HG03354 (cell line): ENCODE measurements around the gene MYO18A.
"Not testable (repeated sequence)": the region's sequence is repeated elsewhere in the genome, so short reads cannot be mapped to it uniquely, and the experiment has no call there.

Experiments used
- ATAC-seq: cut with Tn5 transposase; IDR thresholded peaks from one replicate; pipeline ENCODE4 v1.9.1; 2021; ENCODE audit warnings: mild to moderate bottlenecking; ENCODE audit not compliant: unreplicated experiment, poor library complexity, severe bottlenecking

The MYO18A gene

DNA sequence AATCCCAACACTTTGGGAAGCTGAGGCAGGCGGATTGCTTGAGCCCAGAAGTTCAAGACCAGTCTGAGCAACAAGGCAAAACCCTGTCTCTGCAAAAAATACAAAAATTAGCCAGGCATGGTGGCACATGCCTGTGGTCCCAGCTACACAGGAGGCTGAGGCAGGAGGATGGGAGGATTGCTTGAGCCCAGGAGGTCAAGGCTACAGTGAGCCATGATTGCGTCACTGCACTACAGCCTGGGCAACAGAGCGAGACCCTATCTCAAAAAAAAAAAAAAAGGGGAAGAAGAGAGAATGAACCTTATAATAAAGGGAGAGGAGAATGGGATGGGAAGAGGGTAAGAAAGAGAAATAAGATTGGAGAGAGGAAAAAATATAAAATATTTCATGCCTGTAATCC is 91.4 kb downstream of the MYO18A start:
- not testable (repeated sequence) for ATAC-seq

GRCh38 chr17:29086628-29087332 is 93.4 kb downstream of the MYO18A start:
- no peak for ATAC-seq

- no peak for ATAC-seq
Measured at GRCh38 chr17:29085223-29085622, 95.0 kb downstream of the MYO18A start.

DNA sequence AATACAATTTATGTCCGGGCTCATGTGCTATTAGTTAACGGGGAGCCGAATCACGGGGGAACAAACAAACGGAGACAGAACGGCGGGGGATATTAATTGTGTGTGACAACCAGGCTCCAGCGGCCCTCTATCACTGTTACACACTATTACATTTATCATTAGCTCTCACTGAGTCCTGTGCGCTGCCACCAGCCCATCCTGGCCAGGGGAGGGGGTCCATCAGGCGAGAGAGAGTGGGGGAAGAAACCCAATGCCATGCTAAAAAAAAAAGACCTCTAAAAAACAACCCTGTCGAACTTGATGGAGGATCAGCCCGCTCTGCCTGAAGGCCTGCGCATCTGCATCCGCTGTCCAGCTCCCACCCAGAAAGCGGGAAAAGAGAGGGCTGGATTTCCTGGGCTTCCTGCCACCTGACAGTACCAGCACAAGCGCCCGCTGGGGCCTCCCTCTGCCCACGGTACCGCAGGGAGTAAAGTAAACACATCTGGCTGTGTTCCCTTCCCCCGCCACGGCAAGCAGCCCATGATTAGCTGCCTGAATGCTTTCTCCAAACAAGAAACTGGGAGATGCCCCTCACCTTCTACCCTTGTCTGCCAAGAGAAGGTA is 95.6 kb downstream of the MYO18A start:
- no peak for ATAC-seq

DNA sequence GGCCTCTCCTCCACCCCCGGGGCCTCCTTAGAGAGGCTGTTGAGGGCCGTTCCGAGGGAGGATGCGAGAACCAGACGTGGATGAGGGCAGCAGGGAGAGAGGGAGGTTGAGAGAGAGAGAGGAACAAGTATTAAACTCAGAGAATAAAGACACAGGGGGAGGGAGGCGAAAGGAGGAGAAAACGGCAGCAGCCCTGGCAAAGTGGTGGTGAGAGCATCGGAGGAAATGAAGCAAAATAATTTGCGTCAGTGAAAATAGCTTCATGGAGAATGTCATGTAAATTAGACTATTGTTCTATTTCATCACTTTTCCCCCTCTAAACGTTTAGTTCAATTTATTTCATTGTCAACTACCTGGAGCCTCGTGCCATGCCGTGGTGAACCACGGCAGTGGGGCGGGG is 99.2 kb downstream of the MYO18A start:
- ATAC-seq: no peak

GRCh38 chr17:29080323-29080722 is 99.9 kb downstream of the MYO18A start:
- ATAC-seq: no peak

- no peak for ATAC-seq
Measured at GRCh38 chr17:29079887-29080286, 100.3 kb downstream of the MYO18A start.

- no peak for ATAC-seq
Measured at GRCh38 chr17:29079433-29079832, 100.8 kb downstream of the MYO18A start.

GRCh38 chr17:29078183-29079045 is 101.8 kb downstream of the MYO18A start:
- ATAC-seq: no peak

DNA sequence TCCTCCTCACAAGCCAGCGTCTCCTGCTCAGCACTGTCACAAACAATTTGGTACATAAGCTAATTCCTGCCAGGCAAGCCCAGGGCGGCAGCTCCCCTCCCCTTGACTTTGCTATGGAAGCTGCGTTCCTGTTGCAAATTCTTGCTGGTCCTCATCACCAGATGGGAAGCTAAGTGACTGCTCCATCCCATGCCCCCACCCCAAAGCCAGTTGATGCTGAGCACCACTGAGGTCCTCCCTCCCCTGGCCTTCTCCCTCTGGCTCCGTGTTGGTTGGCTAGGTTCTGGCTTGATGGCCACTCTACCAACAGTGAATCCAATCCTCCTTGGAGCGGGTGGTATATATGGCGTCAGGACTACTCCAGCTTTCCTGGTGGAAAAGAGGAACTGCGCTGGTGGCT is 102.9 kb downstream of the MYO18A start:
- no peak for ATAC-seq

GRCh38 chr17:29076722-29077121 is 103.5 kb downstream of the MYO18A start:
- ATAC-seq: no peak

- ATAC-seq: no peak
Measured at GRCh38 chr17:29076087-29076486, 104.1 kb downstream of the MYO18A start.

DNA sequence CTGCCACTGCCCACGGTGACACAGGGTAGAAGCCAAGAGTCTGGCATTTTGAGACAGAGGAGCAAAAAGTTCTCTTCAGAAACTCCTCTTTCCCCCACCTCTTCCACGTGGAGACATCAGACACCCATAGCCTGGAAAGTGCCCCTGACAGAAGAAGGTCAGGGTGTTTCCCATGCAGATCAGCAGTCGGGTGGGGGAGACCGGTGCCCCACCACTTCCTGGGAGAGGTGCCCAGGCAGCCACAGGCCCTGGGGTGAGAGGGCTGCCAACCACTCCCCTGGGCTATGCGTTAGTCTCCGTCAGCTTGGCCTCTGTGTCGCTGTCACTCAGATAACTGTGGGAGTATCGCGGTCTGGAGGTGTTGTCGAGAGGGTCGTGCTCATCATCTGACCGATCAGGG is 105.7 kb downstream of the MYO18A start:
- ATAC-seq: no peak

DNA sequence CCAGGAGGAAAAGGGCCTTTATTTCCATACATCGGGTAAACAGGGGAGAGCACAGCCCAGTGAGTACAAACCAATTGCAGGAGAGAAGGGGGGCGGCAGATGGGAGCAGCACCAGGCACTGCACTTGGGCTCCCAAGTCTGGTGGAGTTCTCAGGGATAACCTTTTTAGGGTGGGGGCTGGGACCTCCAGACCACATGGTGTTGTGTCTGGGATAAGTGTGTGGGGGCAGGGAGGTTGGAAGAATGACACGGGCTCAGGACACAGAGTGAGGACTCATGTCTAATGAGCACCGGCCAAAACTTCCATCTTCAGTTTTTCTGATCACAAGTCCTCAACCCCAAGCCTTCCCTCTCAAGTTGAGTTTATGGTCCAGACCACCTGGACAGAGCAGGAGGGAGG is 106.7 kb downstream of the MYO18A start:
- no peak for ATAC-seq

DNA sequence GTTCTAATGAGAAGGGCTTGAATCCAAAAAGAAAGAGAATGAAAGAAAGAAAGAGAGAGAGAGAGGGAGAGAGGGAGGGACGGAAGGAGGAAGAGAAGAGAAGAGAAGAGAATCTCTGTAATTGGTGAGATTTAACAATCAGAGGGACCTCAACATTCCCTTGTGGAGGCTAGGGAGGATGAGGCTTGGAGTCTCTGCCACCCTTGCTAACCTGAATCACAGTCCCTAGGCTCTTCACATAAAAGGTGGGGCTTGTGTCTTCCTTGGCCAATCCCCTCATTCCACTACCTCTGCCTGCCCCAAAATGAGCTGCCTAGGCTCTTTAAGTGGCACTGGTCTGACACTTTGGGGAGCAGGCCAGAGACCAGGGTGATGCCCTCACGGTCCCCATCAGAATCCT is 107.2 kb downstream of the MYO18A start:
- ATAC-seq: no peak

DNA sequence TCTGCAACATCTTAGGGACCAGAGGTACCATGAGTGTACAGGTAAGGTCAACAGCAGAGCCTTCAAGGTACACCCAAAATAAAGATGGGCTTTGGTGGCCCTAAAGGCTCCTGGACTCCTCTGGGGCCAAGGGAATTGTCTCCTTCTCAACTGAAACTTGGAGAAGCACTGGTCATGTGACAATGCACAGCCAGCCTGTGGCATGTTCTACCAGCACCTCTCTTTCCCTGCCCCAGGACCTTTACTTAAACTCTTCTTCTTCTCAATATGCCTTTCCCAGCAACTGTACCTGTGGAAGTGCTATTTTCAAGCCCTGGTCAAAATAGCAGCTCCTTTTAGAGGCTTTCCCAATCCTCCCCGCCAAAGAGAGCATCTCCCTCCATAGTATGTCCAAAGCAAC is 108.9 kb downstream of the MYO18A start:
- no peak for ATAC-seq

- ATAC-seq: no peak
Measured at GRCh38 chr17:29070781-29071180, 109.4 kb downstream of the MYO18A start.

- ATAC-seq: no peak
Measured at GRCh38 chr17:29070308-29070707, 109.9 kb downstream of the MYO18A start.

DNA sequence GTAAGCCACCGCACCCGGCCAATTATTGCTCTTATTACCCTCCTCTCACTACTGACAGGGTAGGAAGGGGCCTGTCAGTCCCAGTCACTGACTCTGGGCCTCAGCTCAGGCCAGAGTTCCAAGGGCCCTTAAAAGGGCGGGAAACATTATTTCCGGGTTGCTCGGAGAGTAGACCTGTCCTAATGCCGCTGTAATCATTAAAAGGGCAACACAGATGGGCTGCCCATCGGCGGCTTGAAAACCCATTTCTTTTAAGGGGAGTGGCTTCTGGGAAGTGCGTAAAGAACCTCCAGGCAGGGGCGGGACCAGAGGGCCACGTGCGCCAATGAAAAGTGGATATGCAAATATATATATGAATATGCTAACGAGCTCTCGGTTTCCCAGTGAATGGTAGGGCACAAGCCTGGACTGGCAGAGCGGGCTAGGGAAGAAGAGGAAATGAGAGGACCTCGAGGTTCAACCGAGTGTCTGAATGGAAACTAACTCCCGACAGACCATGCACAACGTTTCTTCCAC is 110.6 kb downstream of the MYO18A start:
- ATAC-seq: no peak

DNA sequence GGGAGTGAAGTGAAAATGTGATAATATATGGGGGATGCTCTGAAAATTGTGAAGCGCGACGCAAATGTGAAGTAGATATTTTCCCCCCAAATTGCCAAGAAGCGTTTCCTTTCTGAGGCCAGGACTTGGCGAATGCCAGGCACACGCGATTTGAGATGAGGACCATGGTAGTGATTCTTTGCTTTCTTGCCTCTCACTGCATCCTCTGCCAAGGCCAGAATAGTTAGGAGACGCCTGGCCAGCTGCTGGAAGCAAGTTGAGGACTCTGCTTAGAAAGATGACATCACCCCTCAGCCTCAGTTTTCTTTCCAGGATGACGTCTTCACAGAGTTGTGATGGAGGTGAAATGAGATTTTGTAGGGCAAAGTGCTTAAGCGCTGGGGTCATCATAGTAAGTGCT is 111.4 kb downstream of the MYO18A start:
- no peak for ATAC-seq

DNA sequence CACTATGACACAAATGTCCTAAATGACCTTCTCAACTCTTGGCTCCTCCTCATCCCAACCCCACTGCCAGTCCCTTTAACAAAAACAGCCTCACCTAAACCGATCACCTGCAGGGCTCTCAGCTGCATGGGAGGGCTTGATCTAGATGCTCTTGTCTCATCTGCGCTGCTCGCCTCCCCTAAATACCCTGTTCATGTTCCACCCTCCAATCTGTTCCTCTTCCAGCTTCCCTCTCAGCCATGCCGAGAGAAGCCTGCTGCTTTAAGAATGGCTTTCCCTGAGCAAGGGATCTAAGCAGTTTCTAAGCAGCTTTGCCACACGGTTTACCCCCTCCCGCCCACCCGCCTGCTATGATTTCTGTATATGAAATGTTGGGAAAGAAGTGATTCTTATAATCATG is 113.6 kb downstream of the MYO18A start:
- ATAC-seq: no peak
